Aorta (tissue), 5 donors: ENCODE data around the gene ITGA5. TPM values are rescaled to one million over a fixed set of nuclear protein-coding genes. Genes with fewer than 3 reads are reported as not detected.

Experiments used
- ATAC-seq: fragments of 200-7000 bp; cut with Tn5 transposase; one replicate; pipeline ENCODE4 v1.9.1; 2022; ENCODE audit warnings: moderate library complexity; ENCODE audit not compliant: low FRiP score
- DNase-seq, 2 donors: peaks; one replicate each; pipeline ENCODE4 v3.0.0-alpha.2; 2020
- H3K27ac ChIP-seq, 2 donors: one replicate each; pipeline ENCODE4 v1.5.1; 2013; ENCODE audit warnings: low read length in 2 of 2, mild to moderate bottlenecking in 2 of 2, moderate library complexity in 2 of 2, control low read depth in 1 of 2, inconsistent platforms in 1 of 2, low read depth in 1 of 2
- H3K27me3 ChIP-seq, 2 donors: one replicate each; pipeline ENCODE4 v1.6.1; 2013; ENCODE audit warnings: control low read depth in 1 of 2, low read length in 1 of 2, mild to moderate bottlenecking in 1 of 2, moderate library complexity in 1 of 2; ENCODE audit not compliant: insufficient read depth in 2 of 2, control insufficient read depth in 1 of 2
- H3K36me3 ChIP-seq, 2 donors: one replicate each; pipeline ENCODE4 v1.6.1; 2013; ENCODE audit warnings: control low read depth in 1 of 2, low read length in 1 of 2, mild to moderate bottlenecking in 1 of 2; ENCODE audit not compliant: insufficient read depth in 2 of 2, control insufficient read depth in 1 of 2
- H3K4me1 ChIP-seq, 2 donors: one replicate each; pipeline ENCODE4 v1.6.1; 2013; ENCODE audit warnings: low read length in 2 of 2, control low read depth in 1 of 2, mild to moderate bottlenecking in 1 of 2, moderate library complexity in 1 of 2; ENCODE audit not compliant: insufficient read depth in 2 of 2, control insufficient read depth in 1 of 2
- H3K4me3 ChIP-seq, 2 donors: one replicate each; pipeline ENCODE4 v1.5.1; 2013; ENCODE audit warnings: low read length in 2 of 2, control low read depth in 1 of 2, mild to moderate bottlenecking in 1 of 2
- H3K9me3 ChIP-seq: one replicate; pipeline ENCODE4 v1.6.1; 2013; ENCODE audit warnings: mild to moderate bottlenecking, low read length; ENCODE audit not compliant: control insufficient read depth
- WGBS, 2 donors: extraction: QIAGEN DNeasy Blood & Tissue Kit; methylation state at CpG; one replicate each; pipeline ENCODE4 v1.1.7; 2013; 5-methylcytosine and 5-hydroxymethylcytosine counted together
- intact Hi-C, 2 donors: fragments of 100-400 bp; cut with DNase I; formaldehyde crosslinking; loops; one replicate each; pipeline versions ENCODE4 v1.14.2 to v1.15.0; 2022
- polyA plus RNA-seq, 2 donors: library from polyadenylated mRNA; stranded (reverse); fragments of 200-250 nt; gene quantifications; one replicate each; pipeline ENCODE4 v1.2.3, GENCODE V29; 2013
- total RNA-seq, 2 donors: library from RNA; stranded (reverse); fragmentation: NEBNext Ultra II Directional; extraction: Animal tissue kit (Norgen Biotek cat#: 25700); gene quantifications; one replicate each; pipeline ENCODE4 v1.2.1, GENCODE V29; 2021
- donor health status: healthy with polysubstance abuse.
- donor health status: Bipolar disorder and iron deficiency.
- donor health status: DM: no; HTN: no; CAD: no.
- donor health status: DM: no; HTN: no; CAD: no.
- donor health status: DM: yes; HTN: yes; CAD: no.

Gene ITGA5
- total and polyA plus RNA-seq, 4 donors, result 26.5 to 1,416 (median 353) TPM

DNA sequence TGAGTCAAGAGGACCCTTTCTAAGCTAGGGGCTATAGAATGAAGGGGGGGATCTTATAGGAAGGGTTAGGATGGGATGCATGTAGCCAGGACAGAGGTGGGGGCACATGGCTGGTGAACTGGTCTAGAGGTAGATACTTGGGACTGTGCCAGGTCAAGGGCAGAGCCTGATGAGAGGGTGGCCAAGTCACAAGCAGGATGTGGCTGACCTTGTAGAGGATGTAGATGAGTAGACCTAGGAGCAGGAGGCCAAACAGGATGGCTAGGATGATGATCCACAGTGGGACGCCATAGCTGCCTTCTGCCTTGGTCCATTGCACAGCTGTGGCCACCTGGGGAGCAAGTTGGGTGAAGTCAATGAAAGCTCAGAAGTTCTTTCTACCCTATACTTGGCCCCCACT, 21.9 kb downstream of the ITGA5 start:
- no peaks in the 10 kb centered on the region for H3K4me1 ChIP-seq
- H3K27me3 ChIP-seq, result no peaks in the 10 kb centered on the region
- no peak overlapping the region for H3K27ac ChIP-seq
- peaks cover 14 to 28% of the 10 kb centered on the region in 2 donors for H3K36me3 ChIP-seq
- H3K4me3 ChIP-seq, result no peak overlapping the region
- WGBS, 2 donors, result 86 to 98% methylated on average over 1 of the region's 1 CpG
- no peak for ATAC-seq
- intact Hi-C loops, result no loop called here
- no peak for DNase-seq
- H3K9me3 ChIP-seq, result no peaks in the 10 kb centered on the region

DNA sequence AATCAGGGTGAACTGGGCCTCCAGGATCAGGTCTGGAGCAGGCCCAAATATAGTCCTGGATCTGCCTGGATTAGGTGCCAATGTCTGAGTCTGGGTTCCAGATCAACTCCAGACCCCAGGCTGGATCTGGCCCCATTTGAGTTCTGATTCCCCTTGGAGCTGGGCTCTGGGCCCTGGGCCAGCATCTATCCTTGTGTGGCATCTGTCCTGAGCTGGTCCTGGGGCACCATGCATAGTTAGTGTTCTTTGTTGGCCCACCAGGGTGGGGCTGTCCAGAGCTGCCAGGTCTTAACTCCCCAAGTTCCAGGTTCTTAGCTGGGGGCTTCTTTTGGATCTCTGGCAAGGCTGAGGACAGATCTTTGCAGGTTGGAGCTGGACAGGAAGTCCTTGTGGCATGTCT, 23.5 kb downstream of the ITGA5 start:
- no peaks in the 10 kb centered on the region for H3K27me3 ChIP-seq
- H3K9me3 ChIP-seq, result no peaks in the 10 kb centered on the region
- DNase-seq (no peak), ATAC-seq (no peak)
- intact Hi-C loops, result no loop called here
- H3K36me3 ChIP-seq, result peaks cover 10 to 23% of the 10 kb centered on the region in 2 donors
- H3K4me3 ChIP-seq, result no peak overlapping the region
- no peaks in the 10 kb centered on the region for H3K4me1 ChIP-seq
- no peak overlapping the region for H3K27ac ChIP-seq

DNA sequence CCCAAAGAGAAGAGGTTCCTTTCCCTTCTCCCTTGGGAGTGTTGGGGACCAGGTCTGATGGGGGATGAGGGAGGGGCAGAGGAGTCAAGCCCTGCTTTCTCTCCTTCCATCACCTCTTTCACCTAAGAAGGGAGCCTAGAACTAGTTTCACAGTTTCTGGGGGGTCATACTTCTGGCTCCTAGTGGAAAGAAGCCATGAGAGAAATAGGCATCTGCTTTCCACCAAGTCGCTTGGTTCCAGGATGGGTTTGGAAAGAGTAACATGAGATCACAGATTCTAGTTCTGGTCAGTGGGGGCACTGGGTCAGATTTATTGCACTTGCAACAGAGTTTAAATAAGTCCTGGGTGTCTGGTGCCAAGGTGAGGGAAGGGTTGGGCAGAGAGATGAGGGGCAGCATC, 24.1 kb downstream of the ITGA5 start:
- H3K4me3 ChIP-seq, result no peak overlapping the region
- intact Hi-C loops, result no loop called here
- H3K4me1 ChIP-seq, result no peaks in the 10 kb centered on the region
- no peak for DNase-seq
- peaks cover 10 to 23% of the 10 kb centered on the region in 2 donors for H3K36me3 ChIP-seq
- H3K27ac ChIP-seq, result no peak overlapping the region
- H3K27me3 ChIP-seq, result no peaks in the 10 kb centered on the region
- WGBS, 2 donors, result 56 to 72% methylated on average over 1 of the region's 1 CpG
- no peak for ATAC-seq
- no peaks in the 10 kb centered on the region for H3K9me3 ChIP-seq

DNA sequence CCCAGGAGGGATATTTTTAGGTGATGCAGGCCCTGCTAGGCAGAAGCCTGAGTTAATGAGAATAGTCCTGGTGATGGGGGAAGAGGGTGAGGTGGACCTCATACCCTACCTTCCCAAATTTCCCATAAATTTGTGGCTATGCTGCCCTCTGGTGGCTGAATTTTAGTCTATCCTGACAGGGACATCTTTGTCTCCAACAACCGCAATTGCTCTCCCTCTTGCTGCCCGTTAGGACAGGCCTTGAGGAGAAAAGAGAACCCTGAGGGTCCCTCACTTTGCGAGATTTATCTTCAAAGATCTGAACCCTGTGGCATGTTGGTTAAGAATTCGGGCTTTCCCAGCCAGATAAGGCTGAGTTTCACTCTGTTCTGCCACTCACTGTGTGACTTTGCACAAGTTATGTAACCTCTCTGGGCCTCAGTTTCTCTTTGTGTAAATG, 24.8 kb downstream of the ITGA5 start:
- Histone ChIP-seq H3K36me3 (peaks cover 10 to 20% of the 10 kb centered on the region in 2 donors), H3K27me3 (no peaks in the 10 kb centered on the region), H3K4me1 (no peaks in the 10 kb centered on the region), H3K27ac (no peak overlapping the region), H3K4me3 (no peak overlapping the region), H3K9me3 (no peaks in the 10 kb centered on the region)
- intact Hi-C loops, result no loop called here
- peak; percentile 30 for ATAC-seq
- DNase-seq, result no peak
- 55 to 59% methylated on average over 4 of the region's 4 CpGs for WGBS, 2 donors

DNA sequence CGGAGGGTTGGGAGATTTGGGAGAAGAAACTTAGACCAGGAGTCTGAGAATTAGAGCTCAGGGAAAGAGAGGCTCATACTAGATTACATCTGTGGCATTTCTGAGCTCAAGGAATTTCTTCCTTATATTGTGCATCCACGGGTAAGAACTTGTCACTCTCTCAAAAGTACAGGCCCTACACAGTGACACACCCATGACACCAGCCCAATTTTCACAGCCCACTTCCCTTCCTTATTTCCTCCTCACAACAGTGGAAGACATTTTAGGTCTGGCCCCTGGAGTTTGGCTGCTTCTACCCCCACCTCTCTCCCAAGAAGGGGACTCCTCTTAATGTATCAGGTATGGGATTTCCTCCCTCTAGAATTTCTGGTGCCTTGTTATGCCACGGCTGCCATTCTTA, 25.3 kb downstream of the ITGA5 start:
- H3K36me3 ChIP-seq, result peaks cover 10 to 20% of the 10 kb centered on the region in 2 donors
- no peaks in the 10 kb centered on the region for H3K9me3 ChIP-seq
- no peak overlapping the region for H3K27ac ChIP-seq
- no peaks in the 10 kb centered on the region for H3K27me3 ChIP-seq
- no peak for DNase-seq
- H3K4me1 ChIP-seq, result no peaks in the 10 kb centered on the region
- 87 to 88% methylated on average over 3 of the region's 3 CpGs for WGBS, 2 donors
- intact Hi-C loops, result no loop called here
- ATAC-seq, result no peak
- no peak overlapping the region for H3K4me3 ChIP-seq

DNA sequence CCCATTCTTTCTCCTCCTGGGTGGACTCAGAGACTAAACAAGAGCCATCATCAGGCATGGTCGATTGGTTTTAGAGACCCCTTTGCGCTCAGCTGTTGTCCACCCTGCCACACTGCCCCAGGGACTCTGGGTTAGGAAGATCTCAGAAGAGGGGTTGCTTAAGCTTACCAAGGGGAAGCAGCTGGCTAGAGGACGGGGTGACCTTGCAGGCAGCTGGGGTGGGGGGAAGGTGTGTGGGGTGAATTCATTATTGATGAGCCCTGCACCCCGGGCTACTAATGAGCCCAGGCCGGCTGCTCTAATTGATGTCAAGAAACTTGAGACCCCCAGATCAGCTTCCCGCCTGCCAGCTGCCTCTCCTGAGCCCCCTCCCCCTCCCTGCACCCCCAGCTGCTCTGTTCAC, 25.9 kb downstream of the ITGA5 start:
- intact Hi-C loops, result no loop called here
- peaks cover 10 to 17% of the 10 kb centered on the region in 2 donors for H3K36me3 ChIP-seq
- no peak overlapping the region for H3K27ac ChIP-seq
- H3K27me3 ChIP-seq, result no peaks in the 10 kb centered on the region
- no peak overlapping the region for H3K4me3 ChIP-seq
- 75 to 77% methylated on average over 6 of the region's 6 CpGs for WGBS, 2 donors
- no peaks in the 10 kb centered on the region for H3K4me1 ChIP-seq
- no peak for ATAC-seq
- no peak for DNase-seq
- no peaks in the 10 kb centered on the region for H3K9me3 ChIP-seq

DNA sequence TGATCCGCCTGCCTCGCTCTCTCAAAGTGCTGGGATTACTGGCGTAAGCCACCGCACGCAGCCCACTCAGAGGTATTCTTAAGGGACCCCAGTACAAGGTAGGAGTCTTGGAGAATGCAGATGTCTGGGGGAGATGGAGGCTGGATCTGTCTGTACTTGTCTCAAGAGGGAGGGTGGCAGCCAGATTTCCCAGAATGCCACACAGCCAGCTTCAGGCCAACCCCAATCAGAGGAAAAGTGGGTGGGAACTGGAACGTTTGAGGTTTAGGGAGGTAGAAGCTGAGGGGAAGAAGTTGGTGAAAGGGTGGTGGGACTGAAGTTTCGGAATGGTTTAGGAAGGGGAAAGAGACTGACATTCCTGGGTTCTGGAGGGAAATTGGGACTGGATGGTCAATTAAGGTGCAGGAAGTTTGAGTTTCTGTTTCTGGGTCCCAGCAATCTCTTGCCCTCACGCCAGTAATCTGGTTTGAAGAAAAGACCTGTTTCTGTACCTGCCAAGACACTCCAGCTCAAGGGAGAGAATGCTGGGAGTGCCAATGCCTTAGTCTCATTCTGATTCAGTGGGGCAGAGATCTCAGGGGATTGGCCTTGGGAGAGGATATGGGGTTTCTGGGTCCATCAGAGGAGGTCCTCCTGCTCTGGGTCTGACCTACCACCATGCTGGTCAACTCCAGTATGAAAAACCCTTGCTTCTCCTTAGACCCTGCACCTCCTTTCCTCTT, 26.4 kb downstream of the ITGA5 start:
- Histone ChIP-seq H3K27me3 (no peaks in the 10 kb centered on the region), H3K4me3 (no peak overlapping the region), H3K36me3 (peaks cover 10 to 16% of the 10 kb centered on the region in 2 donors), H3K9me3 (no peaks in the 10 kb centered on the region), H3K27ac (no peak overlapping the region), H3K4me1 (no peaks in the 10 kb centered on the region)
- intact Hi-C loops, result no loop called here
- no peak for DNase-seq
- no peak for ATAC-seq
- 85 to 89% methylated on average over 8 of the region's 8 CpGs for WGBS, 2 donors

DNA sequence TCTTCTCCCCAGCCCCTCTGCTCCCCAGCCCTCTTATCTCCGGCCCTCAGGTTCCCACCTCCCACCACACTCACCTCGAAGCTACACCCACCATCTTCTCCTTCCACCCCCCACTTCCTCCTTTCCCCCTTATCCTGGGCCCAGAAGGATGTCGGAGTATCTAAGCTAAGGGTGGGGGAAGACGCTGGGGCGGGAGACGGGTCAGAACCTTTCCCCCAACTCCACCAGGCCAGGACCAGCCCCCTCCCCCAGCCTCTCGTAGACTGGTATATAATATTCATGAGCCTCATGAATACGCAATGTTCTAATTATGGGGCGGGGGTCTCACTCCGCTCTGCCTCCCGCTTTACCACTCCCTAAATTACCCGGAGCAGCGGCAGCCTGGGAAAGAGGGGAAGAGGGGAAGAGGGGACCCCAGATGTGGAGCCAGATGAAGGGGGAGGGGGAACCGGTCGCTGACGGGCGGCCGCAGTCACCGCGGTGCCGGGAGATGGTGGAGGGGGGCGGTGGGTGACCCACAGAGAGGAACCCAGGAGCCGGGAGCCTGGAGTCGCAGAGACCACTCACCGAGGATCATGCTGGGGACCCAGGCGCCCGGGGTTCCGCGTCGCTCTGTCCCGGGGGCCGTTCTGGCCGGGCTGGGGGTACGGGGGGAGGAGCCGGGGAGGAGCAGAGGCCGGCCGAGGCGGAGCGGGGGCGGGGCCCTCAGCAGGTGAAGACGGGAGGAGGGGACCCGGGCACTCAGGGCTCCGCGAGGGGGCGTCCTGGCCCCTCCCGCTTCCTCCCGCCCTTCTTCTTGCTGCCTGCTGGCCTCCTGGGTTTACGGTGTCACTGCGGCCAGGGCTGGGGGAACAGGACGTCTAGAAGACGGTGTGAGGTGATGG, 28.2 kb downstream of the ITGA5 start:
- no peak overlapping the region for H3K4me3 ChIP-seq
- intact Hi-C loops, result no loop called here
- H3K4me1 ChIP-seq, result no peaks in the 10 kb centered on the region
- H3K27me3 ChIP-seq, result no peaks in the 10 kb centered on the region
- H3K9me3 ChIP-seq, result no peaks in the 10 kb centered on the region
- peak; percentile 59 to 86 for DNase-seq
- 18 to 23% methylated on average over 36 to 51 of the region's 51 CpGs for WGBS, 2 donors
- H3K27ac ChIP-seq, result no peak overlapping the region
- peaks cover 3 to 5% of the 10 kb centered on the region in 2 donors for H3K36me3 ChIP-seq
- peak; percentile 3 for ATAC-seq
